Activated naive CD4-positive, alpha-beta T cell treated with anti-CD3 and anti-CD28 coated beads, Interleukin-2, amount 10 ng/mL, durations not matched to agents 7 days and 5 days (primary cell): ENCODE results near the gene CCDC68.

ENCODE experiments used
- CTCF ChIA-PET: fragments of 350-600 bp; sonication (Branson Sonifier 250); formaldehyde crosslinking; loops from one replicate; lab custom pipeline; 2021; ENCODE audit warnings: antibody characterized with exemption; lab: Charles Lee
- DNase-seq: peaks from one replicate; pipeline ENCODE4 v3.0.0-alpha.2; 2020
- H3K27ac Mint-ChIP-seq: one replicate; pipeline ENCODE4 v1.8.0; 2021; ENCODE audit warnings: mild to moderate bottlenecking, moderate library complexity, mixed read lengths
- H3K27me3 Mint-ChIP-seq: one replicate; pipeline ENCODE4 v1.8.0; 2021; ENCODE audit warnings: mild to moderate bottlenecking, mixed read lengths
- H3K36me3 Mint-ChIP-seq: one replicate; pipeline ENCODE4 v1.8.0; 2021; ENCODE audit warnings: mixed read lengths
- H3K4me1 Mint-ChIP-seq: one replicate; pipeline ENCODE4 v1.8.0; 2021; ENCODE audit warnings: mixed read lengths
- H3K4me3 Mint-ChIP-seq: one replicate; pipeline ENCODE4 v1.8.0; 2021; ENCODE audit warnings: mild to moderate bottlenecking, moderate library complexity, mixed read lengths
- H3K9me3 Mint-ChIP-seq: one replicate; pipeline ENCODE4 v1.8.0; 2021; ENCODE audit warnings: mixed read lengths

CCDC68 gene

GRCh38 chr18:54888378-54888777 lies 70.9 kb downstream of the CCDC68 start:
- DNase-seq: no peak
- no peaks in the 10 kb centered on the region for H3K27me3 Mint-ChIP-seq
- H3K4me1 Mint-ChIP-seq: no peaks in the 10 kb centered on the region
- H3K4me3 Mint-ChIP-seq: no peak overlapping the region
- no peaks in the 10 kb centered on the region for H3K36me3 Mint-ChIP-seq
- no peak overlapping the region for H3K27ac Mint-ChIP-seq
- no peaks in the 10 kb centered on the region for H3K9me3 Mint-ChIP-seq
- CTCF ChIA-PET: no interaction called here

- no peaks in the 10 kb centered on the region for H3K27me3 Mint-ChIP-seq
- no peaks in the 10 kb centered on the region for H3K4me1 Mint-ChIP-seq
- H3K4me3 Mint-ChIP-seq: no peak overlapping the region
- no peak for DNase-seq
- H3K27ac Mint-ChIP-seq: no peak overlapping the region
- no peaks in the 10 kb centered on the region for H3K36me3 Mint-ChIP-seq
- CTCF ChIA-PET: no interaction called here
- H3K9me3 Mint-ChIP-seq: no peaks in the 10 kb centered on the region
These were observed 75.3 kb downstream of the CCDC68 start for GRCh38 chr18:54883816-54884604.

- H3K36me3 Mint-ChIP-seq: no peaks in the 10 kb centered on the region
- H3K4me1 Mint-ChIP-seq: no peaks in the 10 kb centered on the region
- CTCF ChIA-PET: interaction anchor here (1.4 kb wide), 1 partner anchor 14 kb away, joined by 3 read pairs; no protein-coding TSS in a partner anchor
- no peak overlapping the region for H3K4me3 Mint-ChIP-seq
- H3K9me3 Mint-ChIP-seq: no peaks in the 10 kb centered on the region
- no peak for DNase-seq
- H3K27ac Mint-ChIP-seq: no peak overlapping the region
- H3K27me3 Mint-ChIP-seq: no peaks in the 10 kb centered on the region
These were observed 76.9 kb downstream of the CCDC68 start for GRCh38 chr18:54882318-54882717.

- Mint-ChIP-seq H3K4me1 (no peaks in the 10 kb centered on the region), H3K4me3 (no peak overlapping the region), H3K27ac (no peak overlapping the region), H3K36me3 (no peaks in the 10 kb centered on the region), H3K9me3 (no peaks in the 10 kb centered on the region), H3K27me3 (no peaks in the 10 kb centered on the region)
- no peak for DNase-seq
- CTCF ChIA-PET: interaction anchor here (0.6 kb wide), 1 partner anchor 489 kb away, joined by 3 read pairs; no protein-coding TSS in a partner anchor
These were observed 78.0 kb downstream of the CCDC68 start for GRCh38 chr18:54881229-54881768.

- no peak overlapping the region for H3K4me3 Mint-ChIP-seq
- H3K27ac Mint-ChIP-seq: no peak overlapping the region
- H3K36me3 Mint-ChIP-seq: no peaks in the 10 kb centered on the region
- DNase-seq: no peak
- H3K4me1 Mint-ChIP-seq: no peaks in the 10 kb centered on the region
- no peaks in the 10 kb centered on the region for H3K9me3 Mint-ChIP-seq
- no peaks in the 10 kb centered on the region for H3K27me3 Mint-ChIP-seq
- CTCF ChIA-PET: no interaction called here
These were observed 78.7 kb downstream of the CCDC68 start for GRCh38 chr18:54880395-54881105.

- DNase-seq: no peak
- H3K36me3 Mint-ChIP-seq: no peaks in the 10 kb centered on the region
- H3K9me3 Mint-ChIP-seq: no peaks in the 10 kb centered on the region
- no peak overlapping the region for H3K4me3 Mint-ChIP-seq
- H3K4me1 Mint-ChIP-seq: no peaks in the 10 kb centered on the region
- no peaks in the 10 kb centered on the region for H3K27me3 Mint-ChIP-seq
- no peak overlapping the region for H3K27ac Mint-ChIP-seq
- CTCF ChIA-PET: no interaction called here
These were observed 79.6 kb downstream of the CCDC68 start for GRCh38 chr18:54879691-54880090.

- Mint-ChIP-seq H3K27me3 (no peaks in the 10 kb centered on the region), H3K9me3 (no peaks in the 10 kb centered on the region), H3K4me1 (no peaks in the 10 kb centered on the region), H3K27ac (no peak overlapping the region), H3K36me3 (no peaks in the 10 kb centered on the region), H3K4me3 (no peak overlapping the region)
- CTCF ChIA-PET: no interaction called here
- DNase-seq: no peak
These were observed 80.5 kb downstream of the CCDC68 start for GRCh38 chr18:54878659-54879358.

- no peaks in the 10 kb centered on the region for H3K9me3 Mint-ChIP-seq
- H3K36me3 Mint-ChIP-seq: no peaks in the 10 kb centered on the region
- DNase-seq: no peak
- H3K27me3 Mint-ChIP-seq: no peaks in the 10 kb centered on the region
- no peak overlapping the region for H3K4me3 Mint-ChIP-seq
- H3K4me1 Mint-ChIP-seq: peaks cover 3% of the 10 kb centered on the region
- CTCF ChIA-PET: no interaction called here
- no peak overlapping the region for H3K27ac Mint-ChIP-seq
These were observed 81.1 kb downstream of the CCDC68 start for GRCh38 chr18:54878159-54878622.

- H3K27ac Mint-ChIP-seq: no peak overlapping the region
- no peaks in the 10 kb centered on the region for H3K27me3 Mint-ChIP-seq
- DNase-seq: no peak
- CTCF ChIA-PET: no interaction called here
- peaks cover 5% of the 10 kb centered on the region for H3K4me1 Mint-ChIP-seq
- H3K4me3 Mint-ChIP-seq: no peak overlapping the region
- no peaks in the 10 kb centered on the region for H3K36me3 Mint-ChIP-seq
- no peaks in the 10 kb centered on the region for H3K9me3 Mint-ChIP-seq
These were observed 82.2 kb downstream of the CCDC68 start for GRCh38 chr18:54877076-54877475.

GRCh38 chr18:54875063-54875462 lies 84.2 kb downstream of the CCDC68 start:
- Mint-ChIP-seq H3K4me3 (no peak overlapping the region), H3K9me3 (no peaks in the 10 kb centered on the region), H3K4me1 (peaks cover 5% of the 10 kb centered on the region), H3K27ac (no peak overlapping the region), H3K27me3 (no peaks in the 10 kb centered on the region), H3K36me3 (no peaks in the 10 kb centered on the region)
- no peak for DNase-seq
- CTCF ChIA-PET: no interaction called here

- DNase-seq: no peak
- no peak overlapping the region for H3K4me3 Mint-ChIP-seq
- H3K9me3 Mint-ChIP-seq: no peaks in the 10 kb centered on the region
- no peaks in the 10 kb centered on the region for H3K36me3 Mint-ChIP-seq
- CTCF ChIA-PET: no interaction called here
- H3K4me1 Mint-ChIP-seq: peaks cover 5% of the 10 kb centered on the region
- no peak overlapping the region for H3K27ac Mint-ChIP-seq
- H3K27me3 Mint-ChIP-seq: no peaks in the 10 kb centered on the region
These were observed 85.4 kb downstream of the CCDC68 start for GRCh38 chr18:54873884-54874255.

GRCh38 chr18:54872681-54873080 lies 86.6 kb downstream of the CCDC68 start:
- CTCF ChIA-PET: no interaction called here
- Mint-ChIP-seq H3K36me3 (no peaks in the 10 kb centered on the region), H3K27ac (no peak overlapping the region), H3K4me3 (no peak overlapping the region), H3K4me1 (peaks cover 5% of the 10 kb centered on the region), H3K27me3 (no peaks in the 10 kb centered on the region), H3K9me3 (no peaks in the 10 kb centered on the region)
- no peak for DNase-seq

- Mint-ChIP-seq H3K36me3 (no peaks in the 10 kb centered on the region), H3K27ac (no peak overlapping the region), H3K9me3 (no peaks in the 10 kb centered on the region), H3K27me3 (no peaks in the 10 kb centered on the region), H3K4me3 (no peak overlapping the region), H3K4me1 (peaks cover 5% of the 10 kb centered on the region)
- CTCF ChIA-PET: no interaction called here
- no peak for DNase-seq
These were observed 88.0 kb downstream of the CCDC68 start for GRCh38 chr18:54871231-54871630.

GRCh38 chr18:54867131-54867530 lies 92.1 kb downstream of the CCDC68 start:
- Mint-ChIP-seq H3K36me3 (no peaks in the 10 kb centered on the region), H3K9me3 (no peaks in the 10 kb centered on the region), H3K27me3 (no peaks in the 10 kb centered on the region), H3K4me1 (no peaks in the 10 kb centered on the region), H3K4me3 (no peak overlapping the region), H3K27ac (no peak overlapping the region)
- no peak for DNase-seq
- CTCF ChIA-PET: no interaction called here
